Fibroblast of mammary gland (primary cell): ENCODE data around the gene LZTR1.
A peak's percentile ranks its signal among the peaks of the same experiment; 100 is the strongest.
"Not testable (repeated sequence)": the region's sequence is repeated elsewhere in the genome, so short reads cannot be mapped to it uniquely, and the experiment has no call there.

ENCODE experiments used
- DNase-seq: peaks from one replicate; pipeline ENCODE4 v3.0.0-alpha.2; 2010; ENCODE audit warnings: low read depth
- H3K4me3 ChIP-seq: 2 replicates; pipeline ENCODE4 v1.5.1; 2011; ENCODE audit warnings: low read depth, mild to moderate bottlenecking, low read length, moderate library complexity; ENCODE audit not compliant: control insufficient read depth
- TF ChIP-seq, protein P1 (sequence below): conservative IDR thresholded peaks from 2 replicates; pipeline ENCODE4 v1.5.1; 2011; ENCODE audit warnings: low read depth, low read length, inconsistent platforms; ENCODE audit not compliant: control insufficient read depth, insufficient read depth

Gene LZTR1

DNA sequence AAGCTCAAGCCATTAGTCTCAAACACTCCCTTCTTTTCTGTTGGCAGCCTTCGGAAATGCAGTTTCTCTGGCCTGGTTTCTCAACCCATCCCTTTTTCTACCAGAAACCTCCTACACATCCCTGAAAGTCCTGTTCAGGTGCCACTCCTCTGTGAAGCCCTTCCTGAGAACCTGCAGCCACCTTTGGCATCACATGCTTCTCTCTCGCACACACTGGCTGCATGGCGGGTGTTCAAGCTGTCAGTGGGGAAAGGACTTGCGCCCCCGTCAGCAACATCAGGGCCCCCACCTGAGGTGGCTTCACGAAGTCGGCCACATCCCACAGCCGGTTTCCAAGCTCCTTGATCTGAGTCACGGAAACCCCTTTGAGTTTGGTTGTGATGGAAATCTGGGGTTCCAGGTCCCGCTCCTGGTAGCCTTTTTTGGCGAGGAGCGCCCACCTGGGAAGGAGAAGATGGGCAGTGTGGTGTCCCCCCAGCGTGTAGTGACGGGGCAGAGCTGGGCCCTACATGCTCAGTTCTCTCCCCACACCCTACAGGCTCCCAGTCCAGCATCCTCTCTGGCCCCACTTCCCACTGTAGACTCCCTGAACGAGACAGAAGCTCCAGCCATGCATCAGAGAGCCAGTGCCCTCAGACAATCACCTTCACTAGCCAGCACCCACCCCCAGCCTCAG lies 61.9 kb downstream of the LZTR1 start:
- no peak for DNase-seq
- H3K4me3 ChIP-seq: no peak overlapping the region
- TF ChIP-seq, protein P1, sequence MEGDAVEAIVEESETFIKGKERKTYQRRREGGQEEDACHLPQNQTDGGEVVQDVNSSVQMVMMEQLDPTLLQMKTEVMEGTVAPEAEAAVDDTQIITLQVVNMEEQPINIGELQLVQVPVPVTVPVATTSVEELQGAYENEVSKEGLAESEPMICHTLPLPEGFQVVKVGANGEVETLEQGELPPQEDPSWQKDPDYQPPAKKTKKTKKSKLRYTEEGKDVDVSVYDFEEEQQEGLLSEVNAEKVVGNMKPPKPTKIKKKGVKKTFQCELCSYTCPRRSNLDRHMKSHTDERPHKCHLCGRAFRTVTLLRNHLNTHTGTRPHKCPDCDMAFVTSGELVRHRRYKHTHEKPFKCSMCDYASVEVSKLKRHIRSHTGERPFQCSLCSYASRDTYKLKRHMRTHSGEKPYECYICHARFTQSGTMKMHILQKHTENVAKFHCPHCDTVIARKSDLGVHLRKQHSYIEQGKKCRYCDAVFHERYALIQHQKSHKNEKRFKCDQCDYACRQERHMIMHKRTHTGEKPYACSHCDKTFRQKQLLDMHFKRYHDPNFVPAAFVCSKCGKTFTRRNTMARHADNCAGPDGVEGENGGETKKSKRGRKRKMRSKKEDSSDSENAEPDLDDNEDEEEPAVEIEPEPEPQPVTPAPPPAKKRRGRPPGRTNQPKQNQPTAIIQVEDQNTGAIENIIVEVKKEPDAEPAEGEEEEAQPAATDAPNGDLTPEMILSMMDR: no peak

DNA sequence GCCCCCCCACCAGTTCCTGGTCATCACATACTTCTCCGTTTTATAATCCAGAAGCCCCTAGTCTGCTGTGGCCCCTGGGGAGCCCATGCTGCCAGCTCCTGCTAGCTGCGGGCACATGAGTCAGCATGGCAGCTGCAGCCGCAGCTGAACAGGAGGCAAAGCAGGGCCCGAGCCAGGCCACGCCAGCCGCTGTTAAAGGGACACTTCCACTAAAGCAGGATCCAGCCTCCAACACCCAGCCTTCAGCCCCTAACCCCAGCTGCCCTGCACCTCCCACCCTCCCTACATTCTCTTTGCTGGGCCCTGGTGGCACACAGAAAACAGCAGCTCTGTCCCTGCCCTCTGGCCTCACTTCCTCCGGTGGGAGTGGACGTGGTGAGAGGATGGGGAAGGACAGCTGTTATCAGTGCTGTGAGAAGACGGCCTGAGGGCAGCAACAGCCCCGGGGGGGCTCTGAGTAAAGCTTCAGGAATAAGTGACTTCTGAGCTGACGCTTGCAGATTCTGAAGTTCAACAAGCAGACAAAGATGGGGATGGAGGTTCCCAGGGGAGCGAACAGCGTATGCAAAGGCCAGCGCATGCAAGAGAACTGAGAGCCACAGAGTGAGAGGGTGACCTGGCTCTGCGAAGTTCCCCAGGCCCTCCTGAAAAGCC lies 63.0 kb downstream of the LZTR1 start:
- TF ChIP-seq, protein P1: no peak
- DNase-seq: peak; percentile 89
- H3K4me3 ChIP-seq: peak overlapping the region; percentile 21

DNA sequence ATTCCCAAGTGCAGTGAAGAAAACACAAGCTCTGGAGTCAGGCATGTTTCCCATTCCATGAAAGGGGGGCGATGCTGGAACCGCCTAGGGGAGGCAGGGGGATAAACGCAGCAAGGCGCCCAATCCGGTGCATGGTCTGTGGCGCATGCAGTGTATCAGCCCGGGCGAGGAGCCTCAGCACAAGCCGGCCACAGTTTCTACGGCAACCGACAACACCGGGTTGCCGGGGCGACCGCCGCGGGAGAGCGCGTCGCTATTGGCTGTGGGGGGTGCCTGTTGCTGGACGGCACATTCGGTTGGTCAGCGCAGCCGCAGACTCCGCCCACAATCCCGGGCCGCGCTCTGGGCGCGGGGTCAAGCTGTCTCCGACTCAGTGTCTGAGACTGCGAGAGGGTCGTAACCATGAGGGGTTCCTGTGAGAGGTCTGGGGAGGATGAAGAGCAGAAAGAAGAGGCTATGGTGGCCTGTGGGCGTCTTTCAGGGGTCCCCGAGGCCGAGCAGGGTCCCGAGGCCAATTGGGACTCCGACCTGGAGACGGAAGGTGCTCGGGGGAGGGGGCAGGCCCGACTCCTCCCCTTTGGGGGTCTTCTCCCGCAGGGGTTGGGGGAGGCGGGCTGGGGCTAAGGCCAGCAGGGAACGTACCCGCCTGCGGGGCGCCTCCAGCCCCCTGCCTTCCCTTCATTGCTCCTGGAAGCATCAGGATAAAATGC lies 63.6 kb downstream of the LZTR1 start, which contains the start of gene LRRC74B:
Gene LRRC74B (plus strand): TSS at position 362 of the 710 bp plus-strand sequence. CDS start 41 bp downstream, at position 403.
- DNase-seq: peak; percentile 85
- TF ChIP-seq, protein P1: no peak
- H3K4me3 ChIP-seq: peak within 1 kb of the TSS; percentile 45

DNA sequence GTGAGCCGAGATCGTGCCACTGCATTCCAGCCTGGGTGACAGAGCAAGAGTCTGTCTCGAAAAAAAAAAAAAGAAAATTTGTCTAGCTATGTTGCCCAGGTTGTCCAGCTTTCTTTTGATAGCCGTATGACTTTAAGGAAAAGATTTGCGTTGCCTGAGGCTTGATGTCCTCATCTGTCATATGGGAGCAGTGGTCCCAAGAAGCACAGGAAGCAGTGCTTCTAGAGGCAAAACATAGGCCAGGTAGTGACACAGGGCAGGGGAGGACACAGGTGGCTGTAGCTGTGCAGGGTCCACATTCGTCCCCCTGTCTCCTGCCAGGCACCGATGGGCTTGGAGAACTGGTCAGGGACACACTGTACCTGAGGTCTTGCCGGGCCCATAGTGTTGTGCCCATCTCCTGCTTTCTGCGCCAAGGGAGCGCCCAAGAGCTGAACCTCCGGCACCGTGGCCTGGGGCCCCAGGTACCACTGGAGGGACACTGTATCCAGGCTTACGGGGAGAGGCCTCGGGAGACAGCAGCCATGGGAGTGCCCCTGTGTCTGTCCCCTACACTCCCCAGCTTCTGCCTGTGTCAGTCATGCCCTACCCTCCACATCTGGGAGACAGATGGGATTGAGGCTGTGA lies 65.1 kb downstream of the LZTR1 start:
- no peak overlapping the region for H3K4me3 ChIP-seq
- DNase-seq: no peak
- TF ChIP-seq, protein P1: no peak

DNA sequence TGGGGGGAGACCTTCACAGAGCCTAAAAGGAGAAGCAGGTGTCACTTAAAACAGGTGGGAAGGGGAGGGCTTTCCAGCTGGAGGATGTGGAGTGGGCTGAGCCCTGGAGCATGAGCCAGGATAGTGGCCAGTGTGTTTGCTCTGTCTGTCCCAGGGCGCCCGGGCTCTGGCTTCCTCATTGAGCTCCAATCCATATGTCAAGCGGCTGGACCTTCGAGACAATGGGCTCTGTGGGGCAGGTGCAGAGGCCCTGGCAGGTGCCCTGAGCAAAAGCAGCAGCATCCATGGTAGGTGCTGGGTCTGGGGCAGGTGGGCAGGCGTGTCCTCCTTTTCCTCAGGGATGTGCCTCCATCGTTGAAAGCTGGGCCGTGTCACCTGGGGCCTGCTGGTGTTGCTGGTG lies 65.6 kb downstream of the LZTR1 start:
- DNase-seq: no peak
- TF ChIP-seq, protein P1: no peak
- no peak overlapping the region for H3K4me3 ChIP-seq

DNA sequence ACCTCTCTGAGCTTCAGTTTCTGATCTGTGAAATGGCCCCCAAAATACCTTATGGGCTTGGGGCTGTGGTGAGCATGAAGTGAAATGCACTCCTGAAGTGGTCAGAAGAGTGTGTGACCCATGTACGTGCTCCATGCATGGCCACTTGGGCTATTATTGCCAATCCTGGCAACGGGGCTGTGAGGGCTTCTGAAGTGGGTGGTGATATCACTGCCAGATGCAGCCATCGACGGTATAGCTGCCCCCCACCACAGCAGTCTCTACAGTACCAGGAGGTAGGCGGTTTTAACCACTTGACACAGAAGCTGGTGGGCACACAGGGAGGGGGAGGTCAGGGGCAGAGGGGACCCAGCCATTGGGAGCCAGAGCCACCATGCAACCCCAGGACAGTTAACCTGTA lies 66.4 kb downstream of the LZTR1 start:
- not testable (repeated sequence) for H3K4me3 ChIP-seq, DNase-seq
